KMS-11 (cell line): ENCODE measurements around the gene ARSK.

Experiments
- H2AFZ ChIP-seq: fragments of 200-600 bp; sonication (generic); 2 replicates; pipeline ENCODE4 v1.6.1; 2016; ENCODE audit warnings: antibody characterized with exemption, mixed run types, low read depth
- H3K27ac ChIP-seq: fragments of 200-600 bp; sonication (generic); 2 replicates; pipeline ENCODE4 v1.6.1; 2016; ENCODE audit warnings: mild to moderate bottlenecking, mixed run types
- H3K27me3 ChIP-seq: fragments of 200-600 bp; sonication (generic); 2 replicates; pipeline ENCODE4 v1.6.1; 2017; ENCODE audit warnings: mild to moderate bottlenecking, low read depth, mixed run types, moderate library complexity; ENCODE audit not compliant: insufficient read depth
- H3K36me3 ChIP-seq: fragments of 200-600 bp; sonication (generic); 2 replicates; pipeline ENCODE4 v1.6.1; 2017; ENCODE audit warnings: mild to moderate bottlenecking, mixed run types; ENCODE audit not compliant: insufficient read depth
- H3K4me1 ChIP-seq: fragments of 200-600 bp; sonication (generic); 2 replicates; pipeline ENCODE4 v1.6.1; 2016; ENCODE audit warnings: mild to moderate bottlenecking, low read depth, mixed run types; ENCODE audit not compliant: poor library complexity, severe bottlenecking
- H3K4me2 ChIP-seq: fragments of 200-600 bp; sonication (generic); 2 replicates; pipeline ENCODE4 v1.7.0; 2016; ENCODE audit warnings: mild to moderate bottlenecking, mixed run types
- H3K4me3 ChIP-seq: fragments of 200-600 bp; sonication (generic); IDR thresholded peaks from 2 replicates; pipeline ENCODE4 v1.6.1; 2017; ENCODE audit warnings: low read depth, low read length, mixed read lengths; ENCODE audit not compliant: insufficient read depth
- H3K79me2 ChIP-seq: fragments of 200-600 bp; sonication (generic); 2 replicates; pipeline ENCODE4 v1.6.1; 2016; ENCODE audit warnings: low read depth, mixed run types; ENCODE audit not compliant: insufficient read depth
- H3K9ac ChIP-seq: fragments of 200-600 bp; sonication (generic); 2 replicates; pipeline ENCODE4 v1.6.1; 2016; ENCODE audit warnings: mild to moderate bottlenecking, mixed run types
- H4K20me1 ChIP-seq: fragments of 200-600 bp; sonication (generic); 2 replicates; pipeline ENCODE4 v1.6.1; 2016; ENCODE audit warnings: mild to moderate bottlenecking, mixed run types; ENCODE audit not compliant: insufficient read depth
- TF ChIP-seq, protein P1 (sequence below): fragments of 200-600 bp; sonication (generic); conservative IDR thresholded peaks from 2 replicates; pipeline ENCODE4 v1.6.1; 2017; ENCODE audit warnings: low read depth, mild to moderate bottlenecking, antibody characterized with exemption, low read length, moderate library complexity, mixed read lengths

Gene ARSK

GRCh38 chr5:95621839-95622629 is 67.1 kb downstream of the ARSK start:
- Histone ChIP-seq H3K27ac (peak overlapping the region; percentile 74; the same call in 1 of the 2 replicates), H3K79me2 (no peaks in the 10 kb centered on the region), H3K4me2 (peak overlapping the region; percentile 58), H3K9ac (peak overlapping the region; percentile 91; the same call in 1 of the 2 replicates), H2AFZ (peak overlapping the region; percentile 97), H3K36me3 (no peaks in the 10 kb centered on the region), H3K4me1 (peaks cover 21% of the 10 kb centered on the region), H4K20me1 (no peaks in the 10 kb centered on the region), H3K27me3 (no peaks in the 10 kb centered on the region; the same call in 1 of the 2 replicates), H3K4me3 (no peak overlapping the region)
- TF ChIP-seq, protein P1, sequence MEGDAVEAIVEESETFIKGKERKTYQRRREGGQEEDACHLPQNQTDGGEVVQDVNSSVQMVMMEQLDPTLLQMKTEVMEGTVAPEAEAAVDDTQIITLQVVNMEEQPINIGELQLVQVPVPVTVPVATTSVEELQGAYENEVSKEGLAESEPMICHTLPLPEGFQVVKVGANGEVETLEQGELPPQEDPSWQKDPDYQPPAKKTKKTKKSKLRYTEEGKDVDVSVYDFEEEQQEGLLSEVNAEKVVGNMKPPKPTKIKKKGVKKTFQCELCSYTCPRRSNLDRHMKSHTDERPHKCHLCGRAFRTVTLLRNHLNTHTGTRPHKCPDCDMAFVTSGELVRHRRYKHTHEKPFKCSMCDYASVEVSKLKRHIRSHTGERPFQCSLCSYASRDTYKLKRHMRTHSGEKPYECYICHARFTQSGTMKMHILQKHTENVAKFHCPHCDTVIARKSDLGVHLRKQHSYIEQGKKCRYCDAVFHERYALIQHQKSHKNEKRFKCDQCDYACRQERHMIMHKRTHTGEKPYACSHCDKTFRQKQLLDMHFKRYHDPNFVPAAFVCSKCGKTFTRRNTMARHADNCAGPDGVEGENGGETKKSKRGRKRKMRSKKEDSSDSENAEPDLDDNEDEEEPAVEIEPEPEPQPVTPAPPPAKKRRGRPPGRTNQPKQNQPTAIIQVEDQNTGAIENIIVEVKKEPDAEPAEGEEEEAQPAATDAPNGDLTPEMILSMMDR: no peak

GRCh38 chr5:95623706-95624105 is 68.8 kb downstream of the ARSK start:
- Histone ChIP-seq H2AFZ (no peak overlapping the region), H3K4me3 (no peak overlapping the region)

DNA sequence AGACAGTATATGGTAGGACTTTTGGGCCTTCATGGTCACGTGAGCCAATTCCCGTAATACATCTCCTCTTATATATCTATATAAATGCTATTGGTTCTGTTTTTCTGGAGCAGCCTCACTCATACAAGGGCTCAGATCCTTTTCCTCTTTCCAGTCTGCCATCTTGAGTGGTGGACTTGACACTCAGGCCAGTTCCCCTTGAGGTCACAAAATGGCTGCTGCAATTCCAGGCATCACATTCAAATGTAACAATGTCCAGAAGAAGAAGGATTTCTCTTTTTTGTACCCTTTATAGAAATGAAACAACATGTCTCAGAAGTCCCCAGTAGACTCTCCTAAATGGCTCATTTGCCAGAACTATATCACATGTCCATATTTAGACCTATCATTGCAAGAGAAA is 69.5 kb downstream of the ARSK start:
- Histone ChIP-seq H3K4me2 (no peak overlapping the region), H3K4me3 (no peak overlapping the region), H2AFZ (no peak overlapping the region), H3K4me1 (peaks cover 15% of the 10 kb centered on the region), H3K79me2 (no peaks in the 10 kb centered on the region), H3K27me3 (no peaks in the 10 kb centered on the region; the same call in 1 of the 2 replicates), H3K36me3 (no peaks in the 10 kb centered on the region), H3K9ac (no peak overlapping the region), H3K27ac (no peak overlapping the region), H4K20me1 (no peaks in the 10 kb centered on the region)
- TF ChIP-seq, protein P1: no peak

More at GRCh38 chr5:95623706-95624105, 68.8 kb downstream of the ARSK start:
- Histone ChIP-seq H3K4me1 (peaks cover 21% of the 10 kb centered on the region), H3K79me2 (no peaks in the 10 kb centered on the region), H3K4me2 (no peak overlapping the region), H3K9ac (no peak overlapping the region), H3K27ac (no peak overlapping the region), H4K20me1 (no peaks in the 10 kb centered on the region), H3K27me3 (no peaks in the 10 kb centered on the region; the same call in 1 of the 2 replicates), H3K36me3 (no peaks in the 10 kb centered on the region)
- TF ChIP-seq, protein P1: no peak

DNA sequence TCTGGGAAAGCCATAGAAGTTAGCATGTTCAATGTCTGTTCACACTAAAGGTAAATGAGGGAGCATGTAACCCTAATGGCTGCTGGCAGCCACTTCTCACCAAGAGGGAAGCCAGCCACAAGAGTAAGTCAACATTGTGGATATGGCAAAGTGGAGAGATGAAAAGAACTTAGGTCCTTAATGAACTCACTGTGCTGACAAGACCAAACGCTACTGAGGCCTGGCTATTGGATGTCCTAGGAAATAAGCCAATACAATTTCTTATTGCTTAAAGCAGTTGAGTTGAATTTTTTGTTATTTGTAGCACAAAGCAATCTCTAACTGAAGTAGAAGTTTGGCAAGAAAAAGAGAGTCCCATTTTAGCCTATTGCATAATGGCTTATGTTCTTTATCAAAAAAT is 71.8 kb downstream of the ARSK start:
- H2AFZ ChIP-seq: no peak overlapping the region
- no peaks in the 10 kb centered on the region for H4K20me1 ChIP-seq
- no peaks in the 10 kb centered on the region; the same call in 1 of the 2 replicates for H3K27me3 ChIP-seq
- H3K36me3 ChIP-seq: no peaks in the 10 kb centered on the region
- TF ChIP-seq, protein P1: no peak
- H3K27ac ChIP-seq: no peak overlapping the region
- H3K4me3 ChIP-seq: no peak overlapping the region
- no peak overlapping the region for H3K4me2 ChIP-seq
- H3K79me2 ChIP-seq: no peaks in the 10 kb centered on the region
- peaks cover 6% of the 10 kb centered on the region for H3K4me1 ChIP-seq
- H3K9ac ChIP-seq: no peak overlapping the region
